HepG2 (cell line): ENCODE data around the gene AP1M1. TPM values are rescaled to one million over a fixed set of nuclear protein-coding genes. Genes with fewer than 3 reads are reported as not detected.

Source experiments
- ATAC-seq: fragments of 200-7000 bp; cut with Tn5 transposase; 3 replicates; pipeline ENCODE4 v1.9.1; 2020; ENCODE audit warnings: mild to moderate bottlenecking, moderate library complexity
- BruUV-seq: library from RNA; stranded (reverse); fragments of 400-500 nt; replicated peaks from 2 replicates; lab custom pipeline; 2021; lab: Mats Ljungman, UMichigan
- CTCF ChIA-PET: fragments of 300-600 bp; formaldehyde crosslinking; extraction: SDS; loops from one replicate; lab custom pipeline; 2021; ENCODE audit warnings: low total read pairs, inconsistent platforms, low intra/inter-chr PET ratio; lab: Yijun Ruan, JAX
- POLR2A ChIA-PET: fragments of 350-600 bp; sonication (Branson Sonifier 250); formaldehyde crosslinking; loops from one replicate; lab custom pipeline; 2020; ENCODE audit warnings: antibody characterized with exemption, inconsistent platforms; lab: Yijun Ruan, JAX
- DNase-seq: peaks from one replicate; pipeline ENCODE4 v3.0.0-alpha.2; 2015; ENCODE audit warnings: low spot score
- FAIRE-seq: peaks from 3 replicates; lab custom pipeline; 2011; peaks lifted over from hg19 to GRCh38; lab: Jason Lieb, UNC
- H2AFZ ChIP-seq: one replicate; pipeline ENCODE4 v1.6.1; 2011; ENCODE audit warnings: low read length, inconsistent platforms
- H3K27ac ChIP-seq: fragments of 300-600 bp; 3 replicates; pipeline ENCODE4 v1.8.0; 2011; ENCODE audit warnings: mixed run types, mild to moderate bottlenecking, mixed read lengths, low read length, inconsistent platforms; ENCODE audit not compliant: insufficient read depth; ENCODE audit errors: extremely low read length
- H3K27me3 ChIP-seq, 2 experiments: fragments of 200-600 bp in 1 of 2; 2 replicates in 1 of 2; 3 replicates in 1 of 2; pipeline versions ENCODE4 v1.6.0 to v1.8.0; 2011; ENCODE audit warnings: low read length in 2 of 2, mild to moderate bottlenecking in 2 of 2, moderate library complexity in 2 of 2, inconsistent platforms in 1 of 2; ENCODE audit not compliant: insufficient read depth in 2 of 2, control insufficient read depth in 1 of 2
- H3K36me3 ChIP-seq, 2 experiments: fragments of 200-600 bp in 1 of 2; replicated peaks in 1 of 2; 2 replicates in 1 of 2; 3 replicates in 1 of 2; pipeline versions ENCODE4 v1.5.1 to v1.8.0; 2011; ENCODE audit warnings: low read length in 2 of 2, inconsistent platforms in 1 of 2; ENCODE audit not compliant: insufficient read depth in 2 of 2, control insufficient read depth in 1 of 2
- H3K4me1 ChIP-seq: 2 replicates; pipeline ENCODE4 v1.5.1; 2012; ENCODE audit warnings: low read length, inconsistent platforms; ENCODE audit not compliant: insufficient read depth
- H3K4me2 ChIP-seq: 2 replicates; pipeline ENCODE4 v1.6.0; 2011; ENCODE audit warnings: low read depth, low read length, inconsistent platforms
- H3K4me3 ChIP-seq, 3 experiments: fragments of 200-600 bp in 1 of 3; sonication (generic), shearing (Covaris generic) in 1 of 3; replicated peaks in 1 of 3; 2 replicates each; pipeline ENCODE4 v1.5.1; 2011 to 2016; ENCODE audit warnings: low read length in 3 of 3, inconsistent platforms in 2 of 3, low read depth in 2 of 3, mild to moderate bottlenecking in 2 of 3, control low read depth in 1 of 3, mixed read lengths in 1 of 3; ENCODE audit not compliant: insufficient read depth in 1 of 3
- H3K79me2 ChIP-seq: one replicate; pipeline ENCODE4 v1.6.1; 2011; ENCODE audit warnings: low read length, inconsistent platforms; ENCODE audit not compliant: insufficient read depth
- H3K9ac ChIP-seq: 2 replicates; pipeline ENCODE4 v1.6.0; 2011; ENCODE audit warnings: mild to moderate bottlenecking, low read depth, low read length, inconsistent platforms; ENCODE audit not compliant: insufficient read depth
- H3K9me3 ChIP-seq: 2 replicates; pipeline ENCODE4 v1.5.1; 2012; ENCODE audit warnings: mild to moderate bottlenecking, low read length
- H4K20me1 ChIP-seq: 2 replicates; pipeline ENCODE4 v1.6.0; 2011; ENCODE audit warnings: inconsistent platforms, mild to moderate bottlenecking, low read length, moderate library complexity; ENCODE audit not compliant: insufficient read depth
- AGO2 ChIP-seq: fragments of 200-400 bp; formaldehyde crosslinking; optimal IDR thresholded peaks from 2 replicates; pipeline ENCODE3; 2017; ENCODE audit warnings: mild to moderate bottlenecking, low read depth, low read length, moderate library complexity
- BCL6 ChIP-seq: IDR thresholded peaks from 2 replicates; pipeline ENCODE4 v1.6.1; 2016; ENCODE audit warnings: missing genetic modification reagents, missing compliant biosample characterization
- DNMT3B ChIP-seq: conservative IDR thresholded peaks from 2 replicates; pipeline ENCODE4 v1.6.1; 2016; ENCODE audit warnings: missing biosample characterization, control low read depth
- HNF4A ChIP-seq: sonication (generic); formaldehyde crosslinking; IDR thresholded peaks from 2 replicates; pipeline ENCODE4 v1.4.0; 2020; ENCODE audit warnings: missing genetic modification reagents
- KLF13 ChIP-seq: sonication (generic); formaldehyde crosslinking; IDR thresholded peaks from 2 replicates; pipeline ENCODE4 v1.4.0; 2020; ENCODE audit warnings: mild to moderate bottlenecking, missing genetic modification reagents
- NFRKB ChIP-seq: fragments of 450-650 bp; IDR thresholded peaks from 2 replicates; pipeline ENCODE4 v1.6.1; 2017
- NFYB ChIP-seq: sonication (generic); formaldehyde crosslinking; IDR thresholded peaks from 2 replicates; pipeline ENCODE4 v1.4.0; 2020; ENCODE audit warnings: missing genetic modification reagents
- NPAS2 ChIP-seq: sonication (generic); formaldehyde crosslinking; IDR thresholded peaks from 2 replicates; pipeline ENCODE4 v1.8.0; 2022; ENCODE audit warnings: mild to moderate bottlenecking, missing genetic modification reagents, borderline replicate concordance
- NR2F6 ChIP-seq, 2 experiments: IDR thresholded peaks; 2 replicates each; pipeline ENCODE4 v1.6.1; 2016; ENCODE audit warnings: antibody characterized with exemption in 1 of 2, mild to moderate bottlenecking in 1 of 2
- PAXIP1 ChIP-seq: sonication (generic); formaldehyde crosslinking; conservative IDR thresholded peaks from 2 replicates; pipeline ENCODE4 v1.4.0; 2020; ENCODE audit warnings: mild to moderate bottlenecking, missing genetic modification reagents, moderate library complexity
- RXRA ChIP-seq: sonication (generic); formaldehyde crosslinking; IDR thresholded peaks from 2 replicates; pipeline ENCODE4 v1.5.1; 2020; ENCODE audit warnings: missing genetic modification reagents
- SMYD3 ChIP-seq: sonication (generic); formaldehyde crosslinking; IDR thresholded peaks from 2 replicates; pipeline ENCODE4 v1.8.1; 2023; ENCODE audit warnings: mild to moderate bottlenecking, missing genetic modification reagents
- YEATS2 ChIP-seq: sonication (generic); formaldehyde crosslinking; IDR thresholded peaks from 2 replicates; pipeline ENCODE4 v1.4.0; 2020; ENCODE audit warnings: missing genetic modification reagents, borderline replicate concordance
- ZBTB7B ChIP-seq: sonication (generic); formaldehyde crosslinking; IDR thresholded peaks from 2 replicates; pipeline ENCODE4 v1.4.0; 2020; ENCODE audit warnings: missing genetic modification reagents
- ZMYM2 ChIP-seq: sonication (generic); formaldehyde crosslinking; IDR thresholded peaks from 2 replicates; pipeline ENCODE4 v1.8.0; 2022; ENCODE audit warnings: mild to moderate bottlenecking, missing genetic modification reagents
- ZNF224 ChIP-seq: sonication (generic); formaldehyde crosslinking; IDR thresholded peaks from 2 replicates; pipeline ENCODE4 v1.5.0; 2020; ENCODE audit warnings: mild to moderate bottlenecking, missing genetic modification reagents
- ZNF230 ChIP-seq: sonication (generic); formaldehyde crosslinking; IDR thresholded peaks from 2 replicates; pipeline ENCODE4 v1.4.0; 2020; ENCODE audit warnings: mild to moderate bottlenecking, missing genetic modification reagents
- ZNF678 ChIP-seq: sonication (generic); formaldehyde crosslinking; IDR thresholded peaks from 2 replicates; pipeline ENCODE4 v1.4.0; 2020; ENCODE audit warnings: mild to moderate bottlenecking, missing genetic modification reagents
- ZSCAN20 ChIP-seq: sonication (generic); formaldehyde crosslinking; IDR thresholded peaks from 2 replicates; pipeline ENCODE4 v1.4.0; 2020; ENCODE audit warnings: missing genetic modification reagents, mild to moderate bottlenecking, borderline replicate concordance
- ZSCAN25 ChIP-seq: sonication (generic); formaldehyde crosslinking; IDR thresholded peaks from 2 replicates; pipeline ENCODE4 v1.8.0; 2022; ENCODE audit warnings: mild to moderate bottlenecking, missing genetic modification reagents
- WGBS: methylation state at CpG from one replicate; pipeline ENCODE4 v1.1.6; 2017; ENCODE audit warnings: low lambda C conversion rate; 5-methylcytosine and 5-hydroxymethylcytosine counted together
- in situ Hi-C: cut with HindIII; loops from 2 replicates; pipeline ENCODE4 v1.10.0; 2017; ENCODE audit warnings: low pct_unique_long_range_greater_than_20kb; ENCODE audit not compliant: extremely low pct_ligation_motif_present
- intact Hi-C: fragments of 100-400 bp; cut with micrococcal nuclease; formaldehyde crosslinking; loops from one replicate; pipeline ENCODE4 v1.10.0; 2022; ENCODE audit not compliant: unreplicated experiment
- polyA plus RNA-seq, 8 experiments: library from polyadenylated mRNA; depleted of rRNA in 3 of 8; stranded (reverse) in 7 of 8; unstranded in 1 of 8; fragments of >200 nt; fragmentation: Illumina TruSeq in 4 of 8; extraction: Trizol in 4 of 8; gene quantifications; 2 replicates each; pipeline versions ENCODE4 v1.2.1 to v1.2.3, GENCODE V29; 2011 to 2016; ENCODE audit warnings: low read depth in 4 of 8, missing spikeins in 1 of 8, mixed read lengths in 1 of 8; ENCODE audit not compliant: insufficient read depth in 1 of 8
- total RNA-seq, 5 experiments: library from RNA; depleted of rRNA; stranded (reverse); fragments of >200 nt; fragmentation: Illumina TruSeq; extraction: Trizol; gene quantifications; 2 replicates each; pipeline ENCODE4 v1.2.3, GENCODE V29; 2016; ENCODE audit warnings: low read depth in 1 of 5

The AP1M1 gene
- total and polyA plus RNA-seq, 2 of the 13 experiments (the other 11 are each of a cell fraction or from before 2014, with no cell fraction given), result 34.4 to 46.1 TPM

GRCh38 chr19:16204005-16204294, 6.2 kb downstream of the AP1M1 start (continued):
- TF ChIP-seq NFYB (no peak), KLF13 (CRISPR knock-in tag) (no peak), ZBTB7B (no peak), YEATS2 (CRISPR knock-in tag) (no peak)

- ChIA-PET CTCF (no interaction called here), POLR2A (interaction anchor here (1.1 kb wide), 1 partner anchor 20 kb away, joined by 3 read pairs; no protein-coding TSS in a partner anchor)
- no peaks in the 10 kb centered on the region for H3K9me3 ChIP-seq
- peaks cover 26 to 50% of the 10 kb centered on the region in 2 experiments; a peak in 4 of 5 replicates for H3K36me3 ChIP-seq
- DNase-seq, result peak; percentile 24
- no peaks in the 10 kb centered on the region for H4K20me1 ChIP-seq
- H2AFZ ChIP-seq, result no peak overlapping the region
- intact Hi-C loops (no loop called here), in situ Hi-C loops (no loop called here)
- H3K4me3 ChIP-seq, result no peak overlapping the region
- peaks cover 7% of the 10 kb centered on the region for H3K79me2 ChIP-seq
- ATAC-seq, result peak; percentile 66
- WGBS, result 70% methylated on average over 8 of the region's 11 CpGs
- H3K4me1 ChIP-seq, result peaks cover 35% of the 10 kb centered on the region
- no TSS peak for BruUV-seq
- H3K27me3 ChIP-seq, result no peaks in the 10 kb centered on the region
- H3K9ac ChIP-seq, result no peak overlapping the region
- H3K27ac ChIP-seq, result peak overlapping the region; percentile 29
- peak; percentile 32 for FAIRE-seq
- no peak overlapping the region for H3K4me2 ChIP-seq
- TF ChIP-seq NPAS2 (no peak), ZMYM2 (no peak), NFRKB (no peak), NR2F6 (IDR thresholded peaks at IDR 0.05) (peak; percentile 35; the same call in 1 of the 2 replicates), NR2F6 (CRISPR knock-in tag; IDR thresholded peaks at IDR 0.05) (no peak), ZNF230 (CRISPR knock-in tag) (no peak), DNMT3B (no peak), BCL6 (CRISPR knock-in tag) (0 out of 2 replicates have a peak, but pooled peaks have one; percentile 39), ZNF224 (CRISPR knock-in tag) (no peak), ZSCAN25 (CRISPR knock-in tag) (0 out of 2 replicates have a peak, but pooled peaks have one; percentile 32), SMYD3 (CRISPR knock-in tag) (no peak), ZNF678 (CRISPR knock-in tag) (no peak), HNF4A (CRISPR knock-in tag) (peak; percentile 44; the same call in 1 of the 2 replicates), ZSCAN20 (no peak), PAXIP1 (CRISPR knock-in tag) (0 out of 2 replicates have a peak, but pooled peaks have one; percentile 27), RXRA (peak; percentile 84), AGO2 (peak; percentile 21)
Observed at GRCh38 chr19:16205205-16206045, 7.7 kb downstream of the AP1M1 start.
